HG03159 (cell line): ENCODE data around the gene PTGDS.
"Not testable (repeated sequence)": the region's sequence is repeated elsewhere in the genome, so short reads cannot be mapped to it uniquely, and the experiment has no call there.

Experiments
- ATAC-seq: cut with Tn5 transposase; IDR thresholded peaks from one replicate; pipeline ENCODE4 v1.9.1; 2021; ENCODE audit warnings: mild to moderate bottlenecking, moderate library complexity; ENCODE audit not compliant: unreplicated experiment

Gene PTGDS

GRCh38 chr9:136985853-136986252 is 8.5 kb downstream of the PTGDS start:
- no peak for ATAC-seq

DNA sequence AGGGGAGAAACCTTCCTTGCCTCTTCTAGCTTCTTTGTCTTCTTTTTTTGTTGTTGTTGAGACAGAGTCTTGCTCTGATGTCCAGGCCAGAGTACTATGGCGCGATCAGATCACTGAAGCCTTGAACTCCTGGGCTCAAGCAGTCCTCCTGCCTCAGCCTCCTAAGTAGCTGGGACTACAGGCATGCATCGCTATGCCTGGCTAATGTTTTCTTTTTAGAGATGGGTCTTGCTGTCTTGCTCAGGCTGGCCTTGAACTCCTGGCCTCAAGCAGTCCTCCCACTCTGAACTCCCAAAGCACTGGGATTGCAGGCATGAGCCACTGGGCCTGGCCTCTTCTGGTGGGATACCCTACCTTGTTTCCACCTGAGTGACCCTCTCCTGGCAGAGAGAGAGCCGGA is 11.6 kb downstream of the PTGDS start:
- no peak for ATAC-seq

- ATAC-seq: no peak
Observed at GRCh38 chr9:136990242-136990911, 13.1 kb downstream of the PTGDS start.

- peak; percentile 79 for ATAC-seq
Observed at GRCh38 chr9:136991993-136992818, 14.9 kb downstream of the PTGDS start, which contains the start of gene PAXX. Gene PAXX, plus strand, starts transcription at chr9:136992422. Its CDS starts 22 bp downstream, at chr9:136992444.

DNA sequence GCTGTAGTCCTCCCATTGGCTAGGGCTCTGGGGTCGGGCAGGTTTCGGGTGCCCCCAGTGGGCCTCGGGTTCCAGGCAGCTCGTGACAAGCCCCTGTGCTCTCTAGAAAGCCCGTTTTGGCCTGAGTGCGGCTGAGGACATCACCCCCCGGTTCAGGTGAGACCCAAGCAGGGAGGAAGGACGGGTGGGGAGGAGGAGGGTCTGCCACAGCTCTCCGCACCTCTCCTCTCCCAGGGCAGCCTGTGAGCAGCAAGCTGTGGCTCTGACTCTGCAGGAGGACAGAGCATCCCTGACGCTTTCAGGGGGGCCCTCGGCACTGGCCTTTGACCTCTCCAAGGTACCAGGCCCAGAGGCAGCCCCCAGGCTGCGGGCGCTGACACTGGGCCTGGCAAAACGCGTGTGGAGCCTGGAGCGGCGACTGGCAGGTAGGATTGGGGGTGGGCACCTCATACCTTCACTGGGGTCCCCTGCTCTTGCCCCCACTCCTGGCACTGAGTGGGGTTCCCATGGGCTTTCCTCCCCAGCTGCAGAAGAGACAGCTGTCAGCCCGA is 15.6 kb downstream of the PTGDS start:
- no peak for ATAC-seq

- ATAC-seq: no peak
Observed at GRCh38 chr9:136994180-136994887, 17.0 kb downstream of the PTGDS start.

- ATAC-seq: no peak
Observed at GRCh38 chr9:136994888-136995230, 17.6 kb downstream of the PTGDS start.

GRCh38 chr9:136995362-136995761 is 18.1 kb downstream of the PTGDS start:
- ATAC-seq: no peak

DNA sequence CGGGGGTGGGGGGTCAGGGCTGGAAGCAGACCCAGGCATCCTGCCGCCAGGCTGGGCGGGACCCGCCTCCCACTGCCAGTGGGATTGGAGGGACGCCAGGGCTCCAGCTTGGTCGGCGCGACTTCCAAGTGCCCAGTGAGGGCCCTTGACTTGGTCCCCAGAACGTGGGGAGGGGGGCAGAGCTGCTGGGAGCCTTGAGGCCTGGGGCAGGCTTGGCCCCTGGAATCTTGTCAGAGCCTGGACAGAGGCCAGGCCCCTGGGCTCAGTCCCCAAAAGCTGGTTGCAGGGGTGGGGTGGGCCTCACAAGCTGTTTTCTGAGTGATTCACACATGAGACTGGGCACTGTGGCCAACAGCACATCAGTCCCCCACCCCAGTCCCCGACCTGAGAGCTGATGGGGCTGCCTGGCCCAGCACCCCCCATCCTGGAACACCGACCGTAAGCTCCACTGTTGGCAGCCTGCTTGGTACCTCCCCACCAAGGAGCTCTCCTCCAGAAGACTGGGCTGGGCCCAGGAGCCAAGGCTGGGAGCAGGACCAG is 18.5 kb downstream of the PTGDS start:
- ATAC-seq: no peak

DNA sequence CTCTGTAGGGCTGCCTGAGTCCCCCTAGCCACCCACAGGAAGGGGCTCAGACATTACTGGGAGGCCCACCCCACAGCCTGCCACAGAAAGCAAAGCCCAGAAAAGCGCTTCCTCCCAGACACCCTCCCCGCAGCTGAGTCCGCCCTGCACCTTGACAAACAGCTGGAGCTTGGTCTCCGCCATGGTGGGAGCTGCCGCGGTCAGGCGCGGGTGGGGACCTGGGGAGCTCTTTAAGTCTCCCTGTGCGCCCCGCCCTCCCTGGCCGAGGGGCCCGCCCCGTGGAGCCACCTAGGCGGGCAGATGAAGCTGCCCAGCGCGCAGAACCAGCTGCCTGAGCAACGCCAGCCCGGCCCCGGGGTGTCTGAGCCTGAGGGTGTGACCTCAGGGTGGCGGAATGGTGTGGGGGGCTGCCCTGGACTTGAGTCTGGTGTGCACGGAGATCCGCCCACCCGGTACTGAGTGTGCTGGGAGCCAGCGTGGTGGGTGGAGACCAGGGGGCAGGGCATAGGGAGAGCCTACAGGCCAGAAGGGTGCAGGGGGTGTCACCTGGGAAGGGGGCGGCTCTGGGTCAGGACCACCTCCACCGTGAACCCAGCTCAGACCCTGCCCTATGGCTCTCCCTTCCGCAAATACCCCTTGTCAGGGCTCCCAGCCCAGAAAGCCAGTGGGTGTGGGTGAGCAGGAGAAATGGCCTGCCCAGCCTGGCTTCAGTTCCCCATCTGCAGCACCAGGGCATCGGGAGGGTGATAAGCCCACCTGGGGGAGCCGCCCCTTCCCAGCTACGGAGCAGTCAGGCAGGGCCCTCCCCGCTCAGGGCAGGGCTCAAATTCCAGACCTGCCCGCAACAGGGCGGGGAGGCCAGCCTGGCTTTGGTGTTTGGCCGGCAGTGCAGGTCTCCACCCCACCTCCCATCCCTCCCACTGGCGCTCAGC is 19.3 kb downstream of the PTGDS start, which contains the start of gene CLIC3:
Gene CLIC3 (minus strand): TSS at position 208 of the 932 bp plus-strand sequence. CDS start 25 bp downstream, at position 183.
- ATAC-seq: no peak

- ATAC-seq: no peak
Observed at GRCh38 chr9:136997371-136997770, 20.1 kb downstream of the PTGDS start.

DNA sequence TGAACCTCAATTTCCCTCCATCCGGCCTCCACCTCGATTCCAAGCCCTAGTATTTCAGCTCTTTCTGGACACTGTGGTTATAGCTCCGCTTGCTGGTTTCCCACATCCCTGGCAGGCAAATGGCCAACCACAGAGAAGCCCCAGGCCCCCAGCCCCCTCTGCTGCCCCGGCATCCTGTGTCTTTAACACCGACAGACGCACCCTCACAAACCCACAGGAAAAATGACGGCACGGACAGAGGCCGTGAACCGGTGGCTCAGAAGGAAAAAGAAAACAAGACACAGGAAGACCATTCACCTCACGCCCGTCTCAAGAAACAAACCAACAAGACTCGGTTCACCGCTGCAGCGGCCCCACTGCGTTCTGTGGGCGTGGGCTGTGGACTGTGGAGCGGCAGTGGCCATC is 20.5 kb downstream of the PTGDS start:
- ATAC-seq: no peak

DNA sequence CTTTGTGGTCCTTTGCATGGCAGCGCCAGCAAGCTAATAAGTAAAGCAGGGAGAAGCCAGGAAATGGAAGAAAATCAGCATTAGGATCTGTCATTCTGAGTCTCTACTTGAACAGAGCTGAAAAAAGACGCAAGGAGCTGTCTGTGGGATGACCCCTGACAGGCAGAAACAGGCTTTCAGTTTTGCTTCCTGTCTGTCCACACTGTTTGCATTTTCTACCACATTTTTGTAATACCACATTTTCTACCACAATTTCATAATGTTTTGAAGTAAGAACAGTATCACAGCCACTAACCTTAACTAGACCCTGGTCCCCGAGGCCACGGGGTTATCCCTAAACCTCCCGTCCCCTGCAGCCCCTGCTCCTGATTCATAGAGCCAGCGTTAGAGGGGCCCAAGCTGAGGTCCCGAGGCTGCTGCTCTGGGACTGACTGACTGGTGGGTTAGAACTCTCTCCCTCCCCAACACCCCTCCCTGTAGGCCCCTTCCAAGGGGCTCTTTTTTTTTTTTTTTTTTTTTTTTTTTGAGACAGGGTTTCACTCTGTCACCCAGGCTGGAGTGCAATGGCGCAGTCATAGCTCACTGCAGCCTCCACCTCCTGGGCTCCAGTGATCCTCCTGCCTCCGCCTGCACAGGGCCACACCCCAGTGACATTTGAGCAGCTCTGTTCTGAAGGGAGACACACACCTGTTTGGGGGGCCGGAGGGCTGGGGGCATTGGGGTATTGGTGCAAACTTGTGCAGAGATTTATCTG is 23.1 kb downstream of the PTGDS start:
- ATAC-seq: peak; percentile 81

- no peak for ATAC-seq
Observed at GRCh38 chr9:137001857-137002645, 24.7 kb downstream of the PTGDS start.

GRCh38 chr9:137002646-137003041 is 25.3 kb downstream of the PTGDS start:
- ATAC-seq: no peak

GRCh38 chr9:137004285-137004684 is 27.0 kb downstream of the PTGDS start:
- ATAC-seq: not testable (repeated sequence)

- no peak for ATAC-seq
Observed at GRCh38 chr9:137006116-137007003, 29.1 kb downstream of the PTGDS start.
